NCI-H1417 treated with DMSO at 0.1 percent for 48 hours (cell line): Measurements from ENCODE around the gene ACP3.

Experiments
- DNase-seq: peaks from one replicate; lab custom pipeline; 2025; lab: John Stamatoyannopoulos, UW

Gene ACP3

GRCh38 chr3:132406587-132406986 is 89.4 kb downstream of the ACP3 start:
- no peak for DNase-seq

DNA sequence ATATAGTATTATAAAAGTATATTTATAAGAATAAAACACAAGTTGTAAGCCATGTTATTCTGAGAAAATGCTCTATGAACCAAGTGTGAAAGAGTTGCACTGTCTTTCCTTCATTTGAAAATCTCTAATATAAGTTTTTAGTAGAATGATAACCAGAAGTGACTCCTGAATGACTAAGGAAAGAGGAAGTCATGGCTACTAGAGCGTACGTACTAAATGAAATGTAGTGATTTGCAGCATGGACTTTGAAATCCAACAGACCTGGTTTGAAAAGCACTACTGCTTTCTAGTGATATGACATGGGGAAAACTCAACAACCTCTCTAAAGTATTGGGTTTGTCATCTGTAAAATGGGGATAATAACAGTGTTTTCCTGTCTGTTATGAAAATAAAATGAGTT is 89.8 kb downstream of the ACP3 start:
- no peak for DNase-seq
